NCI-H146 (cell line): ENCODE results near the gene CCM2.

Experiments used
- DNase-seq: peaks from one replicate; lab custom pipeline; 2025; lab: John Stamatoyannopoulos, UW

The CCM2 gene

GRCh38 chr7:45000093-45001032 lies at the start of gene CCM2:
CCM2 (plus strand) TSS chr7:45000201; CDS start chr7:45000334, 133 bp downstream.
- peak; percentile 64 for DNase-seq

- no peak for DNase-seq
Measured at GRCh38 chr7:44953156-44953555, 46.8 kb upstream of the CCM2 start.

GRCh38 chr7:44955733-44956132 lies 44.3 kb upstream of the CCM2 start:
- DNase-seq: no peak

DNA sequence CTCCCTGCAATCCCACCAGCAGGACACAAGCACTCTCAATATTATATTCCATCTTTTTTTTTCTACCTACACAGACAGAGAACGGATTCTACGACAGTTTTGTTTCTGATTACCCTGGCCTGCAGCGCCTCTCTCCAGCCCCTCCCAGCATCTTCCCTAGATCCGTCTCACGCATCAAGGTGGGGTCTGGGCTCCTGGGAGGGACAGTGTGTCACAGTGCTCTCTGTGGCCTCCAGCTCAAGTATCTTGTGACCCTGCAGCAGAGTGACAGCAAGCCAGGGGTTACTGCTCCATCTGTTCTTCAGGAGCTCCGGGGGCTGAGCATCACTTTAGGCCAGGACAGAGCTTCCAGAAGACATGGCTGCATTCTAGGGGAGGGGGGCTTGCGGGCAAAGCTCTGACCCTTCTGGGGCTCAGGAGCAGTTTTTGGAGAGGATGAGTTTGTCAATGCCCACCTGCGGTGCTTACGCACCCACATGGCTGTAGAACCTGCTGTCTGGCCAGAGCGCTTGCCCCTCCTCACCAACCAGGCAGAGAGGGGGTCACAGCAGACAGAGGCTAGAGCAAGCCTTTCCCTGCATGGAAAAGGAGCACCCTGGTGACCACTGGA lies 43.7 kb upstream of the CCM2 start:
- no peak for DNase-seq

GRCh38 chr7:44958645-44959344 lies 41.2 kb upstream of the CCM2 start:
- no peak for DNase-seq

DNA sequence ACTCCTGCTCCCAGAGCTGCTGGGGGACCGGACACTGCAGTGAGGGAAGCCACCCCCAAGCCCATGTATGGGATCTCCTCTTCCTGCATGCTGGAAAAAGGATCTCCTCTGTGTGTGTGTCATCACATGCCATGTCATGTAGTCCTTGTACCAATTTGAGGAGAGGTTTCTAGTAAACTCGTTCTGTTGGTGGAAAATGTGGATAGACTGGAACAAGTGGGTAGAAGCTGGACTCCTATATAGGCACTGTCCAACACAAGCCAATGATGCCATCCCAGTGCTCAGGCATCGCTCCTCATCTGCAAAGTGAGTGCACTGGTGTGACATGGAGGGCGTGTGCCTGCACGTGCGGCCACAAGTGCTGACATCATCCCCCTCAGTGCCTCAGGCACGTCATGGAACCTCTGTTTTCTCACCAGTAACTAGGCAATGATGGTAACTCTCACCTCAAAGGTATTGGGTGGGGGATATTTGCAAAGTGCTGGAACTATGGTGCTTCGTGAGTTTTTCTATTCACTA lies 40.5 kb upstream of the CCM2 start:
- DNase-seq: peak; percentile 16

DNA sequence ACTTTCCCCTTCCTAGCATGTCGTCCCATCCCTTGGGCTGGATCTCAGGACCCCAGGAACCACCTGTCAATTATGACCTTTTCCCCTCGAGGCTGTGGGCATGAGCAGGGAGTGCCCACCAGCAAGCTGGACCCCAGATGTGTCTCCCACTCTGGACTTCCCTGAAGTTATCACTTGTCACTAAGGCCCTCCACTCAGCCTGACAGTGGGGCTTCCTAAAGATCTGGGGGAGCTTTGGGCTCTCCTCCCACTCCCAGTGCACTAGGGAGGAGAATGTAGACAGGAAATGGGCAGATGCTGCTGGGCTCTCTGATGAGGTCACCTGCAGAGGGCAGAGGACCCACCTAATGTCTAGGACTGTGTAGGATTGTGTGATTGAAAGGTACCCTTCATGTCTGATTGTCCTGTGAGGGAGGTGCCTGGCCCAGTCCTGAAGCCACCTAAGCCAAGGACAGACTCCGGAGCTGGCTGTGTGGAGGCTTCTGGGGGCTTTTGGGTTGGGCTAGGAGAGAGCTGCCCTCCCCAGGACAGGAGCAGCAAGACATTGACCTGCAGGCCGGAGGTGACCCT lies 39.9 kb upstream of the CCM2 start:
- no peak for DNase-seq

DNA sequence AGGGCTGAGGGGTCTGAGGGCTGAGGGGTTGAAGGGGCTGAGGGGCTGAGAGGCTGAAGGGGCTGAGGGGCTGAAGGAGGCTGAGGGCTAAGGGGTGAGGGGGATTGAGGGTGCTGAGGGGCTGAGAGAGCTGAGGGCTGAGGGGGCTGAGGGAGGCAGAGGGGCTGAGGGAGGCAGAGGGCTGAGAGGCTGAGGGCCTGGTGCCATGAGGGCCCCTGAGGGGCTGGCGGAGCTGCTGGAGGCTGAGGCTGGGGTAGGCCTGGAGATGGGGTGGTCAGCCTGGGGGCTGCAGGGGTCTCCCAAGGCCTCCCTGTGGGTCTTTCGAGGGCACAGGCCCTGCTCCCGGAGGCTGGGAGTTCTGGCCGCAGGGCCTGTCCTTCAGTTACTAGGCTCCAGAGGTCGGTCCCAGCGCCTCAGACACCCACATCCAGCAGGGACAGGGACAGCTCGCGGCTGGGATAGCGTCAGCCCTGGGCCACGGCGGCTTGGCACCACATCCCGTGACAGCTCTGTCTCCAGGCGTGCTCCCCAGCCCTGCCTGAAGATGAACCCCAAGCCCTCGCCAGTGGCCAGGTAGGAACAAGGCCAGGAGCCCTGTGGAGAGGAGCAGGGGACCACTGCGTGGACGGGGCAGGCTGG lies 38.0 kb upstream of the CCM2 start:
- DNase-seq: no peak

DNA sequence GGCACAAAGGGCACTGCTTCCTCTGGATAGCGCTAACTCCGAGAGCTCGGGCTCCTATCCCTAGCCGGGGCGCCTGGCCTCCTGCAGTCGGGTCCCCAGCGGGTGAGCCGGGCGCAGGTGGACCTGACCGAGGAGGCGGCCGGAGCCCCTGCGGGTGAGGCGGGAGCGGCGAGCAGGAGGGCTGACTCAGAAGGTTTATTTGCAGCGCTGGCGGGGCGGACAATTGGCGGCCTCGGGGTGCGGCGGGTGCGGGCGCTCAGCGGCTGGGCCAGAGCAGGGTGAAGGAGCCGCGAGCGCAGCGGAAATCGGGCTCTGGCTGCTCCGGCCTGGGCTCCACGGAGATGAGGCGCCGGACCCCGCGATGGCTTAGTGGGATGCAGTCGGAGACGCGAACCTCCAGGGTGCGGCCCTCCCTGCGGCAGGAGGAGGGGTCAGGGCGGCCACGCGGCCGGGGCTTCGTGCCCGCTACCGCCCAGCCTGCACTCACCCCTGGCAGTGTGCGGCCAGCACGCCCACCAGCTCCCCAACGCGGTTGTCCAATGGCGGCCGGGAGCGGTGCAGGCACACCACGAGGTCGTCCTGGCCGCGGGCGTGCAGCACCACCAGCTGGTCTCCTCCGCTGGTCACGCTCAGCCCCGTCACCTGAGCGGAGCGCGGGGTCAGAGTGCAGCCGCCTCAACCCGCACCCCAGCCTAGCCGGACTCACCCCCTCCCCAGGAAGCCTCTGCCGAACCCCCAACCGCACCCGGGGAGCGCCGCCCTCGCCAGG lies 37.3 kb upstream of the CCM2 start:
- peak; percentile 71 for DNase-seq

DNA sequence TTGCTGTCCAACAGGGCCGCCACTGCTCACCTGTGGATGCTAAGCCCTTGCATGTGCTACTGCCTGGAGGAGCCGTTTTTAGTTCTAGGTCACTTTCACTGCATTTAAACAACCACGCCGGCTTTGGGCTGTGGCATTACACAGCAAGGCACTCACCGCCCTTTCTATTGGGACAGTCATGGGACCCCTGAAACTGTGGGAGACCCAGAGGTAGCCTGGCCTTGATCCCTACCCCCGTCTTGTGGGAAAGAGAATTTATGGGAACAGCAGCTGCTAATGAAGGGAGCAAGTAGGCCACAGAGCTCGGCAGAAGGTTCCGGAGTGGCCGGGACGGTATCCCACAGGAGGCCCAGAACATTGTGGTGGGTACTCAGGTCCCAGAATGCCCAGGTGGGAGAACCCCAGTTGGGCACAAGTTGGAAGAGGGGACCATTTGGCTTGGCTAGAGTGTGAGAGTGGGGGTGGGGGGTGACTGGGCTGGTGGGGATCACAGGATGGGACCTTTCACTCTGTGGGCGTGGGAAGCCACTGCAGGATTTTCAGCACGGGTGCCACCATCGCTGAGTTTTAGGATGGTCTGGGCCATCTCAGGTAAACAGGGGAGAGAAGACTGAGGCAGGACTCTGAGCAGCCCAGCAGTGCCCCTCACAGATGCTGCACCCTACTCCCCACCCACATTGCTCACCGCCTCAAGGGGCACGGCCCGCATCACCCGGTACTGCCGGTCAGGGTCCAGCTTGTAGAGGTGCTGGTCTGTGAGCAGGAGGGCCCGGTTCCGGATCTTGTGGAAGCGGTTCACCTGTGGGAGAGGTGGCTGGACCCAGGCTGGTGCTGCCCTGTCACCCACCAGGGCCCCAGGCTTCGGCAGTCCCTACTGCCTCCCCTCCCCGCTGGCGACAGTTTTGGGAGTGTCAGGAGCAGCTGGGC lies 36.4 kb upstream of the CCM2 start:
- no peak for DNase-seq

DNA sequence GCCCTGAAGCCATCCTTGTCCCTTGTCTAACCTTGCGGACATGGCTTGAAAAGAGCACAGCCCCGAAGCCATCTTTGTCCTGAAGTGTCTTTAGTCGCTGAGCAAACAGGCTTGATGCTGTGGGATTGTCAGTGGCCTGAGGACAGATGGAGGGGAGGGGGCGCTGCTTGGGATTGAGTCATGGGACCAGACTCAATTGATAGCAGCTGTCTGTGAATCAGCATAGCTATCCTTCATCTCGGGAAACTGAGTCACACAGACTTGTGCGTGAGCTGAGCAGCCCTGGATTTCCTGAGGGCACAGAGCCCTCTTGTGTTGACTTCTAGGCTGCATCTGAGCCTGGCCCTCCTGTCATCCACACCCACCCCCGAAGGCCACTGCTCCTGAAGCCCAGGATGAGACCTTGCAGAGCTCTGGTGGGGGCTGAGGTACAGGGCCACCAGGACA lies 35.6 kb upstream of the CCM2 start:
- no peak for DNase-seq

DNA sequence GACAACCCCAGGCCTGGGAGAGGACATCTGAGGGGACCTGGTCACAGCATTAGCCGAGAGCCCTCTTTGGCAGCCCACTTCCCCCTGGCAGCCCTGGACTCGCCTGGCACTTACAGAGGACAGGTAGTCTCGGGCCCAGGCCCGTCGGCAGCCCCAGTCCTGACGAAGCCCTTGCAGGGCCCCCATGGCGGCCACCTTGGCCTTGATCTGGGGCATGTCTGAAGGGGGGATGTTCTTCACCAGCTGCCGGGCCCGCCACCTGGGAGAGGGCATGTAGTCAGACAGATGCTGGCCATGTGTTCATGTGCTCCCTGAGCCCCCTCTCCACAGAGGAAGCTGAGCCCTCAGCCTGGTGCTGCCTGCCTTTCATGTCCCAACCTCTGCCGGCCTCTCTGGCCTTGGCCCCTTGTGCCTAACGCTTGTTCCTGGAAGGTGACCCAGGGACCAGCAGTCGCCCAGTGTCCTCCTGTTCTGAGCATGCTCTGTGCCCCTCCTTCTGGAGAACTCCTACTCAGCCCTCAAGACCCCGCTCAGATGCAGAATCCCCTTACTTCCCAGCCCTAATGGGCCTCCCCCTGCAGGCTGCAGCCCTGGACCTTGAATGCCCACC lies 35.1 kb upstream of the CCM2 start:
- no peak for DNase-seq

- no peak for DNase-seq
Measured at GRCh38 chr7:44965441-44965903, 34.5 kb upstream of the CCM2 start.

DNA sequence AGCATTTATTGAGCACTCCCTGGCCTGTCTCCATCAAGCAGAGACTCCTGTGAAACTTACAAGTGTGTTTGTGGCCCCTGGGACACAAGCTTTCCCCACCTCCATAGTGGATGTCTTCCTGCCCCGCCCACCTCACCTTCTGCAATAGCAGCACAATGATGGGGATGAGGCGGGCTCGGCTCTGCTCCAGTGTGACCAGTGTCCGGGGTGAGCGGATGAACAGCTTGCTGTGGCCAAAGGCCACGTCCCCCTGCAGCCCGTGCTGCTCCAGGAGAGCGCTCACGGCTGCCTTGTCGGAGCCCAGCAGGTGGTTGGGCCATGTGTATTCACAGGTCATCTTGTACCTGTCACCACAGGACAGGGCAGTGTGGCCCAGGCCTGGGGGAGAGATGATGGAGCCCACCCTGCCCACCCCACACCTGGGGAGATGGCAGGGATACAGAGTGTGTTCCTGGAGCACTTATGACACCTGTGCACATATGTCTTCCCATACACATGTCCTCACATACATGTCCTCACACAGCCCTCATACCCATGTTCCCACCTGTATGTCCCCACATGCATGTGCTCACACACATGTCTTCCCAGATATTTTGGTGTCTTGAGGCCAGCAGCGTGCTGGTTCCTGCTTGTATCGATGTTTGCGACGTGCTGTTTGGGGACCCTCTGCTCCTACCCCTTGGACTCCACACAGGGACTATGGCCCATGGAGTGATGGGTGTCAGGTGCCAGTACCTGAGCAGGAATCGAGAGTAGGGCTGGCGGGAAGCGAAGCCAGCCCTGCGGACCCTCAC lies 33.9 kb upstream of the CCM2 start:
- DNase-seq: no peak

GRCh38 chr7:44966731-44967538 lies 33.1 kb upstream of the CCM2 start:
- DNase-seq: peak; percentile 35

DNA sequence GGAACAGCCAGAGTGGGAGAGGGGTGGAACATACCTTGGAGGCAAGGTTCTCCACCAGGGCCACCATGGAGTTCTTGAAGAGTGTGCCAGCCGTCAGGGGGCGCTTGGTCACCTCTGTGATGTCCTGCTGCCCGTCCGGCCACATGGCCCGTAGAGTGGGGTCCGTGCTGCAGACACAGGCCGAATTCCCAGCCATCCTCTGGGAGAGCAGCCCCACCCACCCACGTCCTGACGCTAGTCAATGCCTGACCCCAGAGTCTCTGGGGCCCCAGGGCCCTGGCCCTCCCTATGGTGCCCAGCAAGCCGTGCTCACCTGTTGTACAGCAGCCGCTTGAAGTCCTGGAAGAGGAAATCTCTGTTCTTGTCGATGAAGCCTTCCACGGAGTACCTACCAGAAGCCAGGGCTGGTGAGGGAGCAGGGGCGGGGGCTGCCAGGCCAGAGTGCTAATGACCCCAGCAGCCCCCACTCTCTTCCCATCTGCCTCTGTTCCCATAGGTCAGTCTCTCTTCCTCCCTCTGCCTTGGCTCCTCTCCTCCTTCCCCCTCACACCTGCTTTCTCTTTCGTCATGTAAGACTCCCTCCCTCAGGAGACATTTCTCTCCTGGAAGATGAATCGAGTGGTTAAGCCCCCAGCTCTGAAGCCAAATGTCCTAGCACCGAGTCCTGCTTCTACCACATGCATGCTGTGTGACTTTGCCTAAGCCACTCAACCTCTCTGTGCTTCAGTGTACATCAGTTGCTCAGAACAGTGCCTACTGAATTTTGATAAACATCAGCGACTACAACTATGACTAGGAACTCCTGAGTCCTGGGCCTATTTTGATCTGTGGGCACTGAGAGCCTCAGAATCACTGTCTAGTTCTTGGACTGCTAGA lies 32.2 kb upstream of the CCM2 start:
- no peak for DNase-seq
